GM23338 (cell line): Measurements from ENCODE around the gene PRPSAP1. TPM values are rescaled to one million over a fixed set of nuclear protein-coding genes. Genes with fewer than 3 reads are reported as not detected.
A peak's percentile ranks its signal among the peaks of the same experiment; 100 is the strongest.
"Not testable (repeated sequence)": the region's sequence is repeated elsewhere in the genome, so short reads cannot be mapped to it uniquely, and the experiment has no call there.

Source experiments
- ATAC-seq: fragments of 200-7000 bp; cut with Tn5 transposase; 3 replicates; pipeline ENCODE4 v1.9.1; 2020
- DNase-seq: peaks from one replicate; pipeline ENCODE4 v3.0.0-alpha.2; 2015; ENCODE audit warnings: low spot score
- H2AFZ ChIP-seq: fragments of 200-600 bp; sonication (generic); 2 replicates; pipeline ENCODE4 v1.8.0; 2016; ENCODE audit warnings: antibody characterized with exemption, mild to moderate bottlenecking, moderate library complexity
- H3F3A ChIP-seq: fragments of 200-600 bp; sonication (generic); replicated peaks from 2 replicates; pipeline ENCODE4 v1.8.0; 2017; ENCODE audit warnings: antibody characterized with exemption, mixed run types, low read depth
- H3K27ac ChIP-seq: fragments of 200-600 bp; sonication (generic); 2 replicates; pipeline ENCODE4 v1.6.1; 2016; ENCODE audit warnings: low read depth
- H3K27me3 ChIP-seq: fragments of 200-600 bp; sonication (generic); 2 replicates; pipeline ENCODE4 v1.8.0; 2016; ENCODE audit warnings: mild to moderate bottlenecking, mixed run types, moderate library complexity; ENCODE audit not compliant: insufficient read depth
- H3K36me3 ChIP-seq: fragments of 200-600 bp; sonication (generic); 2 replicates; pipeline ENCODE4 v1.8.0; 2016; ENCODE audit warnings: mild to moderate bottlenecking; ENCODE audit not compliant: insufficient read depth
- H3K4me1 ChIP-seq: fragments of 200-600 bp; sonication (generic); 2 replicates; pipeline ENCODE4 v1.8.0; 2016; ENCODE audit warnings: mild to moderate bottlenecking, moderate library complexity; ENCODE audit not compliant: insufficient read depth
- H3K4me2 ChIP-seq: fragments of 200-600 bp; sonication (generic); 2 replicates; pipeline ENCODE4 v1.7.1; 2017; ENCODE audit warnings: mixed run types
- H3K4me3 ChIP-seq: fragments of 200-600 bp; sonication (generic); 2 replicates; pipeline ENCODE4 v1.6.1; 2016; ENCODE audit warnings: mixed run types
- H3K79me2 ChIP-seq: fragments of 200-600 bp; sonication (generic); replicated peaks from 2 replicates; pipeline ENCODE4 v1.8.0; 2017; ENCODE audit warnings: mild to moderate bottlenecking; ENCODE audit not compliant: insufficient read depth
- H3K9me2 ChIP-seq: fragments of 200-600 bp; sonication (generic); 2 replicates; pipeline ENCODE4 v1.8.0; 2017; ENCODE audit not compliant: insufficient read depth
- H4K20me1 ChIP-seq: fragments of 200-600 bp; sonication (generic); replicated peaks from 2 replicates; pipeline ENCODE4 v1.8.0; 2017; ENCODE audit warnings: mild to moderate bottlenecking; ENCODE audit not compliant: insufficient read depth
- H3K27ac Mint-ChIP-seq: 2 replicates; pipeline ENCODE4 v1.8.0; 2020; ENCODE audit warnings: inconsistent platforms, mild to moderate bottlenecking, moderate library complexity, mixed read lengths
- H3K27me3 Mint-ChIP-seq: 3 replicates; pipeline ENCODE4 v1.8.0; 2022; ENCODE audit warnings: low read depth, mild to moderate bottlenecking, moderate library complexity, mixed read lengths, inconsistent platforms; ENCODE audit not compliant: insufficient read depth, poor library complexity
- H3K36me3 Mint-ChIP-seq: 3 replicates; pipeline ENCODE4 v1.8.0; 2021; ENCODE audit warnings: low read depth, mild to moderate bottlenecking, inconsistent platforms, moderate library complexity, mixed read lengths
- H3K4me1 Mint-ChIP-seq: 3 replicates; pipeline ENCODE4 v1.8.0; 2020; ENCODE audit warnings: mild to moderate bottlenecking, inconsistent platforms, mixed read lengths
- H3K4me3 Mint-ChIP-seq: 3 replicates; pipeline ENCODE4 v1.8.0; 2021; ENCODE audit warnings: moderate library complexity, mild to moderate bottlenecking, inconsistent platforms, mixed read lengths
- H3K9me3 Mint-ChIP-seq: 3 replicates; pipeline ENCODE4 v1.8.0; 2020; ENCODE audit warnings: moderate library complexity, mild to moderate bottlenecking, inconsistent platforms, mixed read lengths
- CREB1 ChIP-seq: fragments of 250-450 bp; sonication (Bioruptor Pico); IDR thresholded peaks from 2 replicates; pipeline ENCODE4 v1.5.0; 2020; ENCODE audit warnings: low read depth, mild to moderate bottlenecking, moderate library complexity
- EZH2 ChIP-seq: fragments of 200-600 bp; sonication (generic); IDR thresholded peaks from one replicate; pipeline ENCODE4 v1.8.0; 2017; ENCODE audit warnings: antibody characterized with exemption, mild to moderate bottlenecking, low read depth; ENCODE audit not compliant: unreplicated experiment
- EZH2phosphoT487 ChIP-seq: fragments of 200-600 bp; sonication (generic); IDR thresholded peaks from one replicate; pipeline ENCODE4 v1.8.1; 2018; ENCODE audit warnings: antibody characterized with exemption; ENCODE audit not compliant: unreplicated experiment
- JUNB ChIP-seq: IDR thresholded peaks from one replicate; pipeline ENCODE4 v1.6.1; 2016; ENCODE audit warnings: antibody characterized with exemption; ENCODE audit not compliant: unreplicated experiment
- NANOG ChIP-seq: IDR thresholded peaks from 2 replicates; pipeline ENCODE4 v1.6.1; 2016; ENCODE audit warnings: antibody characterized with exemption, borderline replicate concordance
- POLR2AphosphoS5 ChIP-seq: IDR thresholded peaks from 2 replicates; pipeline ENCODE4 v1.6.1; 2016; ENCODE audit warnings: antibody characterized with exemption, low read depth
- STAT1 ChIP-seq: IDR thresholded peaks from one replicate; pipeline ENCODE4 v1.6.1; 2016; ENCODE audit warnings: antibody characterized with exemption; ENCODE audit not compliant: unreplicated experiment
- ZNF114 ChIP-seq: fragments of 250-450 bp; sonication (Bioruptor Pico); IDR thresholded peaks from 2 replicates; pipeline ENCODE4 v1.5.0; 2020; ENCODE audit warnings: mild to moderate bottlenecking, moderate library complexity
- polyA plus RNA-seq: library from polyadenylated mRNA; unstranded; fragments of >200 nt; fragmentation: Nextera tagmentation; extraction: Ambion mirVana; gene quantifications from 2 replicates; pipeline ENCODE4 v1.2.1, GENCODE V29; 2016
- total RNA-seq: library from RNA; depleted of rRNA; stranded (reverse); fragments of >200 nt; shearing (Covaris generic); gene quantifications from 2 replicates; pipeline ENCODE4 v1.2.3, GENCODE V29; 2014
- TF ChIP-seq, protein P1 (sequence below): IDR thresholded peaks from 2 replicates; pipeline ENCODE4 v1.6.1; 2016; ENCODE audit warnings: antibody characterized with exemption
- TF ChIP-seq, protein P2 (sequence below), 2 experiments: fragments of 200-600 bp in 1 of 2; sonication (generic) in 1 of 2; conservative IDR thresholded peaks; 2 replicates each; pipeline versions ENCODE4 v1.5.1 to v1.6.1; 2016 to 2017; ENCODE audit warnings: antibody characterized with exemption in 2 of 2, low read depth in 2 of 2, mild to moderate bottlenecking in 2 of 2, moderate library complexity in 1 of 2
- TF ChIP-seq, protein P3 (sequence below): fragments of 250-450 bp; sonication (Bioruptor Pico); IDR thresholded peaks from 2 replicates; pipeline ENCODE4 v1.5.0; 2020; ENCODE audit warnings: mild to moderate bottlenecking, moderate library complexity

Gene PRPSAP1
- total and polyA plus RNA-seq, 2 experiments from 2014 or later = 39.5 to 58.8 TPM

DNA sequence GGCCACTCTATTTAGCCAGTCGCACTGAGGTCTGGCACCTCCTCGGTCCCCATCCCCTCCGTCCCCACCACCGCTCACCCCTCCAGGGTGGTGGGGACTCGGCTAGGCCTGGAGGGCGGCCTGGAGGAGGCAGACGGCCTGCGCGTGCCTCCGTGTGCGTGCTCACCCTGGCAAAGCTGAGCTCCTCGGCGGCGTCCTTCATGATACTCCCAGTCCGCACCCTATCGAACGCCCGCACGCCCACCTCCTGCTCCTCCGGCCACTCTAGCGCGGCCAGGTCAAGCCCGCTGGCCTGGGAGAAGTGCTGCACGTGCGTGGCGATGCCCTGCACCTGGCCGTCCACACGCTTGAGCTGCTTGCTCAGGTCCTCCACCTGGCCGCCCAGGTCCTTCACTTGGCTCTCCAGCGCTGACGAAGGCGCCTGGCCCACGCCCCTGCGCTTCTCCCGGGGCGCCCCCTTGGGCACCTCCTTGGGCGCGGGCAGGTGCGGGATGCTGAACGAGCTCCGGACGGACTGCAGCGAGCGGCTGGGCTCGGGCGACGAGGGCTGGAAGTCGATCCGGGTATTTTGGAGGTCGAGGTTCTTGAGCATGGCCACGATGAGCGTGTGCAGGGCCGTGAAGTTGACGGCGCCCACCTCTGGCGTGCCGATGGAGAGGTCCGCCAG lies 46.3 kb downstream of the PRPSAP1 start:
- DNase-seq (no peak), ATAC-seq (peak; percentile 18)
- H3K27me3 Mint-ChIP-seq = peaks cover 6% of the 10 kb centered on the region
- no peaks in the 10 kb centered on the region for H3K9me3 Mint-ChIP-seq
- no peak overlapping the region for H3K27ac Mint-ChIP-seq
- TF ChIP-seq JUNB (no peak), EZH2phosphoT487 (no peak), ZNF114 (CRISPR knock-in tag) (no peak), STAT1 (no peak), CREB1 (CRISPR knock-in tag) (no peak), POLR2AphosphoS5 (no peak), EZH2 (no peak), NANOG (no peak)
- TF ChIP-seq, protein P1, sequence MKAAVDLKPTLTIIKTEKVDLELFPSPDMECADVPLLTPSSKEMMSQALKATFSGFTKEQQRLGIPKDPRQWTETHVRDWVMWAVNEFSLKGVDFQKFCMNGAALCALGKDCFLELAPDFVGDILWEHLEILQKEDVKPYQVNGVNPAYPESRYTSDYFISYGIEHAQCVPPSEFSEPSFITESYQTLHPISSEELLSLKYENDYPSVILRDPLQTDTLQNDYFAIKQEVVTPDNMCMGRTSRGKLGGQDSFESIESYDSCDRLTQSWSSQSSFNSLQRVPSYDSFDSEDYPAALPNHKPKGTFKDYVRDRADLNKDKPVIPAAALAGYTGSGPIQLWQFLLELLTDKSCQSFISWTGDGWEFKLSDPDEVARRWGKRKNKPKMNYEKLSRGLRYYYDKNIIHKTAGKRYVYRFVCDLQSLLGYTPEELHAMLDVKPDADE = no peak
- TF ChIP-seq, protein P2, sequence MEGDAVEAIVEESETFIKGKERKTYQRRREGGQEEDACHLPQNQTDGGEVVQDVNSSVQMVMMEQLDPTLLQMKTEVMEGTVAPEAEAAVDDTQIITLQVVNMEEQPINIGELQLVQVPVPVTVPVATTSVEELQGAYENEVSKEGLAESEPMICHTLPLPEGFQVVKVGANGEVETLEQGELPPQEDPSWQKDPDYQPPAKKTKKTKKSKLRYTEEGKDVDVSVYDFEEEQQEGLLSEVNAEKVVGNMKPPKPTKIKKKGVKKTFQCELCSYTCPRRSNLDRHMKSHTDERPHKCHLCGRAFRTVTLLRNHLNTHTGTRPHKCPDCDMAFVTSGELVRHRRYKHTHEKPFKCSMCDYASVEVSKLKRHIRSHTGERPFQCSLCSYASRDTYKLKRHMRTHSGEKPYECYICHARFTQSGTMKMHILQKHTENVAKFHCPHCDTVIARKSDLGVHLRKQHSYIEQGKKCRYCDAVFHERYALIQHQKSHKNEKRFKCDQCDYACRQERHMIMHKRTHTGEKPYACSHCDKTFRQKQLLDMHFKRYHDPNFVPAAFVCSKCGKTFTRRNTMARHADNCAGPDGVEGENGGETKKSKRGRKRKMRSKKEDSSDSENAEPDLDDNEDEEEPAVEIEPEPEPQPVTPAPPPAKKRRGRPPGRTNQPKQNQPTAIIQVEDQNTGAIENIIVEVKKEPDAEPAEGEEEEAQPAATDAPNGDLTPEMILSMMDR (conservative IDR thresholded peaks at IDR 0.05; ENCODE audit: low read depth in 2 of 2) = no peak
- TF ChIP-seq, protein P3, sequence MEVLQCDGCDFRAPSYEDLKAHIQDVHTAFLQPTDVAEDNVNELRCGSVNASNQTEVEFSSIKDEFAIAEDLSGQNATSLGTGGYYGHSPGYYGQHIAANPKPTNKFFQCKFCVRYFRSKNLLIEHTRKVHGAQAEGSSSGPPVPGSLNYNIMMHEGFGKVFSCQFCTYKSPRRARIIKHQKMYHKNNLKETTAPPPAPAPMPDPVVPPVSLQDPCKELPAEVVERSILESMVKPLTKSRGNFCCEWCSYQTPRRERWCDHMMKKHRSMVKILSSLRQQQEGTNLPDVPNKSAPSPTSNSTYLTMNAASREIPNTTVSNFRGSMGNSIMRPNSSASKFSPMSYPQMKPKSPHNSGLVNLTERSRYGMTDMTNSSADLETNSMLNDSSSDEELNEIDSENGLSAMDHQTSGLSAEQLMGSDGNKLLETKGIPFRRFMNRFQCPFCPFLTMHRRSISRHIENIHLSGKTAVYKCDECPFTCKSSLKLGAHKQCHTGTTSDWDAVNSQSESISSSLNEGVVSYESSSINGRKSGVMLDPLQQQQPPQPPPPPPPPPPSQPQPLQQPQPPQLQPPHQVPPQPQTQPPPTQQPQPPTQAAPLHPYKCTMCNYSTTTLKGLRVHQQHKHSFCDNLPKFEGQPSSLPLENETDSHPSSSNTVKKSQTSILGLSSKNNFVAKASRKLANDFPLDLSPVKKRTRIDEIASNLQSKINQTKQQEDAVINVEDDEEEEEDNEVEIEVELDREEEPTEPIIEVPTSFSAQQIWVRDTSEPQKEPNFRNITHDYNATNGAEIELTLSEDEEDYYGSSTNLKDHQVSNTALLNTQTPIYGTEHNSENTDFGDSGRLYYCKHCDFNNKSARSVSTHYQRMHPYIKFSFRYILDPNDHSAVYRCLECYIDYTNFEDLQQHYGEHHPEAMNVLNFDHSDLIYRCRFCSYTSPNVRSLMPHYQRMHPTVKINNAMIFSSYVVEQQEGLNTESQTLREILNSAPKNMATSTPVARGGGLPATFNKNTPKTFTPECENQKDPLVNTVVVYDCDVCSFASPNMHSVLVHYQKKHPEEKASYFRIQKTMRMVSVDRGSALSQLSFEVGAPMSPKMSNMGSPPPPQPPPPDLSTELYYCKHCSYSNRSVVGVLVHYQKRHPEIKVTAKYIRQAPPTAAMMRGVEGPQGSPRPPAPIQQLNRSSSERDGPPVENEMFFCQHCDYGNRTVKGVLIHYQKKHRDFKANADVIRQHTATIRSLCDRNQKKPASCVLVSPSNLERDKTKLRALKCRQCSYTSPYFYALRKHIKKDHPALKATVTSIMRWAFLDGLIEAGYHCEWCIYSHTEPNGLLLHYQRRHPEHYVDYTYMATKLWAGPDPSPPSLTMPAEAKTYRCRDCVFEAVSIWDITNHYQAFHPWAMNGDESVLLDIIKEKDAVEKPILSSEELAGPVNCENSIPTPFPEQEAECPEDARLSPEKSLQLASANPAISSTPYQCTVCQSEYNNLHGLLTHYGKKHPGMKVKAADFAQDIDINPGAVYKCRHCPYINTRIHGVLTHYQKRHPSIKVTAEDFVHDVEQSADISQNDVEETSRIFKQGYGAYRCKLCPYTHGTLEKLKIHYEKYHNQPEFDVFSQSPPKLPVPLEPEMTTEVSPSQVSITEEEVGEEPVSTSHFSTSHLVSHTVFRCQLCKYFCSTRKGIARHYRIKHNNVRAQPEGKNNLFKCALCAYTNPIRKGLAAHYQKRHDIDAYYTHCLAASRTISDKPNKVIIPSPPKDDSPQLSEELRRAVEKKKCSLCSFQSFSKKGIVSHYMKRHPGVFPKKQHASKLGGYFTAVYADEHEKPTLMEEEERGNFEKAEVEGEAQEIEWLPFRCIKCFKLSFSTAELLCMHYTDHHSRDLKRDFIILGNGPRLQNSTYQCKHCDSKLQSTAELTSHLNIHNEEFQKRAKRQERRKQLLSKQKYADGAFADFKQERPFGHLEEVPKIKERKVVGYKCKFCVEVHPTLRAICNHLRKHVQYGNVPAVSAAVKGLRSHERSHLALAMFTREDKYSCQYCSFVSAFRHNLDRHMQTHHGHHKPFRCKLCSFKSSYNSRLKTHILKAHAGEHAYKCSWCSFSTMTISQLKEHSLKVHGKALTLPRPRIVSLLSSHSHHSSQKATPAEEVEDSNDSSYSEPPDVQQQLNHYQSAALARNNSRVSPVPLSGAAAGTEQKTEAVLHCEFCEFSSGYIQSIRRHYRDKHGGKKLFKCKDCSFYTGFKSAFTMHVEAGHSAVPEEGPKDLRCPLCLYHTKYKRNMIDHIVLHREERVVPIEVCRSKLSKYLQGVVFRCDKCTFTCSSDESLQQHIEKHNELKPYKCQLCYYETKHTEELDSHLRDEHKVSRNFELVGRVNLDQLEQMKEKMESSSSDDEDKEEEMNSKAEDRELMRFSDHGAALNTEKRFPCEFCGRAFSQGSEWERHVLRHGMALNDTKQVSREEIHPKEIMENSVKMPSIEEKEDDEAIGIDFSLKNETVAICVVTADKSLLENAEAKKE (CRISPR knock-in tag) = no peak
- H3K27ac ChIP-seq = no peak overlapping the region
- no peaks in the 10 kb centered on the region for H3K79me2 ChIP-seq
- no peak overlapping the region for H3K4me3 Mint-ChIP-seq
- H3K4me1 Mint-ChIP-seq = no peaks in the 10 kb centered on the region
- H3F3A ChIP-seq = 0 out of 2 replicates have a peak, but pooled peaks cover 6% of the 10 kb centered on the region
- H3K27me3 ChIP-seq = no peaks in the 10 kb centered on the region
- H2AFZ ChIP-seq = no peak overlapping the region
- no peak overlapping the region for H3K4me3 ChIP-seq
- H3K4me1 ChIP-seq = no peaks in the 10 kb centered on the region
- H4K20me1 ChIP-seq = no peaks in the 10 kb centered on the region; the same call in 1 of the 2 replicates
- H3K36me3 Mint-ChIP-seq = peaks cover 4% of the 10 kb centered on the region; the same call in 1 of the 3 replicates
- 0 out of 2 replicates have a peak, but pooled peaks cover 6% of the 10 kb centered on the region for H3K36me3 ChIP-seq
- no peak overlapping the region for H3K4me2 ChIP-seq
- no peaks in the 10 kb centered on the region for H3K9me2 ChIP-seq

- H3F3A ChIP-seq, H3K4me1 Mint-ChIP-seq, H3K36me3 ChIP-seq, H3K27me3 ChIP-seq, H2AFZ ChIP-seq, H3K9me2 ChIP-seq, H3K79me2 ChIP-seq, H4K20me1 ChIP-seq, H3K4me2 ChIP-seq, H3K4me1 ChIP-seq, DNase-seq, H3K36me3 Mint-ChIP-seq, ATAC-seq, H3K9me3 Mint-ChIP-seq, H3K27me3 Mint-ChIP-seq, H3K4me3 Mint-ChIP-seq, H3K4me3 ChIP-seq, H3K27ac ChIP-seq, H3K27ac Mint-ChIP-seq: not testable (repeated sequence)
Observed at GRCh38 chr17:76305135-76305454, 48.6 kb downstream of the PRPSAP1 start.
